ENCODE measurements around the gene TMIGD2.
"Not testable (repeated sequence)": the region's sequence is repeated elsewhere in the genome, so short reads cannot be mapped to it uniquely, and the experiment has no call there.

TMIGD2 gene, protein sequence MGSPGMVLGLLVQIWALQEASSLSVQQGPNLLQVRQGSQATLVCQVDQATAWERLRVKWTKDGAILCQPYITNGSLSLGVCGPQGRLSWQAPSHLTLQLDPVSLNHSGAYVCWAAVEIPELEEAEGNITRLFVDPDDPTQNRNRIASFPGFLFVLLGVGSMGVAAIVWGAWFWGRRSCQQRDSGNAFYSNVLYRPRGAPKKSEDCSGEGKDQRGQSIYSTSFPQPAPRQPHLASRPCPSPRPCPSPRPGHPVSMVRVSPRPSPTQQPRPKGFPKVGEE

DNA sequence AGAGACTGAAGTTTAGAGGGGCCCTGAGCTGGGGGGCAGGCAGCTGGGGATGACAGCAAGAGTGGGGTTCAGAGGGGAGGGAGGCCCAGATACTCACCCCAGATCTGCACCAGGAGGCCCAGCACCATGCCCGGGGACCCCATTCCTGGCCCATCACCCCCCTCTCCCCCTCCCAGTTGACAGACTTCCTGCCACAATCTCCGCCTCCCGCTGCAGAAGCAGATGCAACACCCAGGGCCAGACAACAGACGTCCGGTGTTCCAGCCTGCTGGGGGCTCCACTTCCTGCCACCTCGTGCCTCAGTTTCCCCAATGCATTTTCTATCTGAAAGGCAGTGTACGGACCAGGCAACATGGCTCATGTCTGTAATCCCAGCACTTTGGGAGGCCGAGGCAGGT lies at the start of gene TMIGD2:
TMIGD2 (minus strand) TSS at position 147 of the 398 bp plus-strand sequence; CDS start at position 143, 4 bp downstream.
- Mint-ChIP-seq H3K27me3 (no peaks in the 10 kb centered on the region), H3K27ac (peak within 1 kb of the TSS; percentile 74), H3K4me3 (peak within 1 kb of the TSS; percentile 72), H3K9me3 (no peaks in the 10 kb centered on the region), H3K36me3 (ENCODE audit: low read depth) (no peaks in the 10 kb centered on the region), H3K4me1 (ENCODE audit: low read depth) (peaks cover 30% of the 10 kb centered on the region)

DNA sequence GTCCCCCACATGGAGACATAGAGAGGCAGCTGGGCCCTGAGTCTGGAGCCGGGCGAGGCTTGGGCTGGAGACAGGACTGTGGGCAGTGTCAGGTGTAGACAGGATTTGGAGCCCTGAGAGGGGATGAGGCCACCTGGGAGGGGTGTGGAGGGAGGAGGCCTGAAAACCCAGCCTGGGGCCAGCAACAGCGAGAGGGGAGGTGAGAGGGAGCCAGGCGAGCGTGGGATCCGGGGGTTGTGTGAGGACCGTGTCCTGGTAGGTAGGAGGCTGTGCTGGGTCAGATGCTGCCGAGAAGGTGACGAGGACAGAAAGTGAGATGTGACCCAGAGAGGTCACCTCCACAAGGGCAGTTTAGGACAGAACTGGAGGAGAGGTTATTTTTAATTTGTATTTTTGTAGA lies 48.5 kb upstream of the TMIGD2 start:
- H3K27ac Mint-ChIP-seq, result no peak overlapping the region
- no peak overlapping the region for H3K4me3 Mint-ChIP-seq
- peaks cover 16% of the 10 kb centered on the region for H3K36me3 Mint-ChIP-seq (ENCODE audit: low read depth)
- H3K9me3 Mint-ChIP-seq, result no peaks in the 10 kb centered on the region
- H3K4me1 Mint-ChIP-seq (ENCODE audit: low read depth), result no peaks in the 10 kb centered on the region
- no peaks in the 10 kb centered on the region for H3K27me3 Mint-ChIP-seq

DNA sequence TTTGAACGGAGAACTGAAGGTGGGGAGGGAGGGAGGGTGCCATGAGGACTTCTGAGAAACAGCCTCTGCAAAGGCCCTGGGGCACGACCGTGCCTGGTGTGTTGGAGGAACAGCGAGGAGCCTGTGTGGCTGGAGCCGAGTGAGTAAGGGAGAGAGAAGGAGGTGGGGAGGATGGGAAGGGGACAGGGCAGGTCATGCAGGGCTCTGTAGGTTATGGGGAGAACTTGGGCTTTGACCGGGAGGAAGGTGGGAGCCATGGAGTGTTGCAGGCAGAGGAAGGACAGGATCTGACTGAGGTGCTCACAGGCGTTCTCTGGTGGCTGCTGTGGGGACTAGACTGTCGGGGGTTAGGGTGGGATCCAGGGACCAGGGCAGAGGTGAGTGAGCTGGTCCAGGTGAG lies 47.9 kb upstream of the TMIGD2 start:
- H3K27ac Mint-ChIP-seq, result no peak overlapping the region

DNA sequence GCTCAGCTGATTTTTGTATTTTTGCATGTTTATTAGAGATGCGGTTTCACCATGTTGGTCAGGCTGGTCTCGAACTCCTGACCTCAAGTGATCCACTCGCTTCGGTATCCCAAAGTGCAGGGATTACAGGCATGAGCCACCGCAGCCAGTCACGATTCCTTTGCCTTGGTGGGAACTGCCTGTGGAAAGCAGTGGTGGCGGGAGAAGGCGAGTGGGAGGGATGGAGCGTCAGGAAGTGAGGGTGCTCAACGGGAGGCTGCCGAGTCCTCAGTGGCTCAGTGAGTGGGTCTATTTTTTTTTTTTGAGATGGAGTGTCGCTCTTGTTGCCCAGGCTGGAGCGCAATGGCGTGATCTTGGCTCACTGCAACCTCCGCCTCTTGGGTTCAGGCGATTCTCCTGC lies 47.0 kb upstream of the TMIGD2 start:
- peaks cover 16% of the 10 kb centered on the region for H3K36me3 Mint-ChIP-seq (ENCODE audit: low read depth)
- H3K9me3 Mint-ChIP-seq; H3K4me3 Mint-ChIP-seq; H3K27ac Mint-ChIP-seq; H3K27me3 Mint-ChIP-seq; H3K4me1 Mint-ChIP-seq (ENCODE audit: low read depth): not testable (repeated sequence)

More for the DNA sequence above, 47.9 kb upstream of the TMIGD2 start:
- Mint-ChIP-seq H3K36me3 (ENCODE audit: low read depth) (peaks cover 16% of the 10 kb centered on the region), H3K27me3 (no peaks in the 10 kb centered on the region), H3K4me1 (ENCODE audit: low read depth) (peaks cover 3% of the 10 kb centered on the region), H3K4me3 (no peak overlapping the region), H3K9me3 (no peaks in the 10 kb centered on the region)

DNA sequence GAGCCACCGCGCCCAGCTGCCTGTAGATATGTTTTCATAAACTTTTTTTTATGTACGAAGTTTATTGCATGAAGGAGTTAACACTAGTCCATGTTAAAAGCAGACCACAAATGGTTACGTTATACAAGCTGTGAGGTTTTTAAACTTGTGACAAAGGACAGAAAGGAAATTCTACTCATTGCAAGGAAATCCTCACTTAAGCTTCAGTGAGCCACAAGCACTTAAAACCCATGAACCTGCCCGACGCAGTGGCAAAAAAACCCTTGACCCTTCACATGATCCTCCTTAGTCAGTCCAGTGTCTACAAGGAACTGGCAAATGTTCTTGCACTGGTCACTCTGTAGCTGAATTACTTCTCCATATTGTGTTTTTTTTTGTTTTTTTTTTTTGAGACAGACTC lies 45.3 kb upstream of the TMIGD2 start:
- Mint-ChIP-seq H3K9me3 (no peaks in the 10 kb centered on the region), H3K27ac (no peak overlapping the region), H3K4me3 (no peak overlapping the region), H3K27me3 (no peaks in the 10 kb centered on the region), H3K36me3 (ENCODE audit: low read depth) (peaks cover 16% of the 10 kb centered on the region), H3K4me1 (ENCODE audit: low read depth) (peaks cover 16% of the 10 kb centered on the region)

DNA sequence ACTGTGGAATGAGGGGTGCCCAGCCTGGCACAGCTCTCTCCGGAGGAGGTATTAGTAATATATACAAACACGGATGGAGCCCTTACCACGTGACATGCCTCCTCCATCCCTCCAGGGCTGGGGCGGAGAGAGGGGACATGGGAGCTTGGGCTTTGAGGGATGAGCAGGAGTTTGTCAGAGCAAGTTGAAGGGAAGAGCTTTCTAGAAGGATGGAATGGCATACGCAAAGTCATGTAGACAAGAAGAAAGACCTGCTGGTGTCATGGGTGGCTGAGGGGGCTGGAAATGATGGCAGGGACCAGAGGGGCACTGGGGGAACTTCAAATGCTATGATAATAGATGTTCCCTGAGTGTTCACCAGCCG lies 43.8 kb upstream of the TMIGD2 start:
- no peak overlapping the region for H3K4me3 Mint-ChIP-seq
- peaks cover 19% of the 10 kb centered on the region for H3K4me1 Mint-ChIP-seq (ENCODE audit: low read depth)
- H3K9me3 Mint-ChIP-seq, result no peaks in the 10 kb centered on the region
- no peak overlapping the region for H3K27ac Mint-ChIP-seq
- H3K36me3 Mint-ChIP-seq (ENCODE audit: low read depth), result peaks cover 16% of the 10 kb centered on the region
- no peaks in the 10 kb centered on the region for H3K27me3 Mint-ChIP-seq

DNA sequence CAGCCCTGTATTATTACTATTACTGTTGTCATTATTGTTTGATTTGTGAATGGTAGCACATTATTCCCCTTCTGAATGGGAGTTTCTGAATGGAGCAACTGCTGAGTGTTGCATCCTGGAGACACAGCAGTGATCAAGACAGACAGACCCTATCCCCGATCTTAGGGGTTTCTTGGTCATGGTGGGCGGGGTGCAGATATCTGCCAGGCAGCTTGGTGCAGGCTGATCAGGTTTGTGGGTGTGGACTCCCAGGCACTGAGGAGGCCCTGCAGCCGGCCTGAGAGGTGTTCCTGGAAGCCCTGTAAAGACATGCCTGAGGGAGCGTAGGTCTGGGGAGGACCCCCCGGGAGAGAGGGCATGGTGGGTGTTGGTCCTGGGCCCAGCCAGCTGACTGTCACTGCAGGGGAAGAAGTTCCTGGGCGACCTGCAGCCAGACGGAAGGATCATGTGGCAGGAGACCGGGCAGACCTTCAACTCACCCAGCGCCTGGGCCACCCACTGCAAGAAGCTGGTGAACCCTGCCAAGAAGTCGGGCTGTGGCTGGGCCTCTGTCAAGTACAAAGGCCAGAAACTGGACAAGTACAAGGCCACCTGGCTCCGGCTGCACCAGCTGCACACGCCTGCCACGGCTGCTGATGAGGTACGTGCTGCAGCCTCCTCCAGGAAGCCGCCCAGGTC lies 43.3 kb upstream of the TMIGD2 start:
- Mint-ChIP-seq H3K9me3 (no peaks in the 10 kb centered on the region), H3K27ac (no peak overlapping the region), H3K36me3 (ENCODE audit: low read depth) (peaks cover 16% of the 10 kb centered on the region), H3K27me3 (no peaks in the 10 kb centered on the region), H3K4me1 (ENCODE audit: low read depth) (peaks cover 19% of the 10 kb centered on the region), H3K4me3 (peak overlapping the region; percentile 33)

DNA sequence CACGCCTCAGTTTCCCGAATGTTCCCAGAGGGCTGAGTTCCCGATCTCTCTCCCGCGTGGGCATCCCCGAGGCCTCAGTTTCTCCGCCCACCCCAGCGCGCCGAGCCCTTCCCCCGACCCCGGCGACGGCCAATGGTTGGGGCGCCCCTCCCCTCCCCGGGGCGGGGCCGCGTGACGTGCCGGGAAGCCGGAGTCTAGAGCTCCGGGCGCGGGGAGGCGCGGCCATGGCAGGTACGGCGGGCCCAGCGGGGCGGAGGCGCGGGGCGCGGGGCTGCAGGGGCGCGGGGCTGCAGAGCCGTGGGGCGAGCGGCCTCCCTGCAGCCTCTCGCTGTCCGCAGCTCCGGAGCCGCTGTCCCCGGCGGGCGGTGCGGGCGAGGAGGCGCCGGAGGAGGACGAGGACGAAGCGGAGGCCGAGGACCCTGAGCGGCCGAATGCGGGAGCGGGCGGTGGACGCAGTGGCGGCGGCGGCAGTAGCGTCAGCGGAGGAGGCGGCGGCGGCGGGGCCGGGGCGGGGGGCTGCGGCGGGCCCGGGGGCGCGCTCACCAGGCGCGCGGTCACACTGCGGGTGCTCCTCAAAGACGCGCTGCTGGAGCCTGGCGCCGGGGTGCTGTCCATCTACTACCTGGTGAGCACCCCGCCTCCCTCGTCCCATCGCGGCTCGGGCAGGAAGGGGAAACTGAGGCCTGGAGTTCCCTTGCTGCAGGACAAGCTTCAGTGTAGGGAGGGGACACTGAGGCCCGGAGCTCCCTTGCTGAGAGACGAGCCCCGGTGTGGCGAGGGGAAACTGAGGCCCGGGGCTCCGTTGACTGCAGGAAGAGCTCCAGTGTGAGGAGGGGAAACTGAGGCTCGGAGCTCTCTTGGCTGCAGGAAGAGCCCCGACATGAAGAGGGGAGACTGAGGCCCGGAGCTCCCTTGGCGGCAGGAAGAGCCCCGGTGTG lies 41.5 kb upstream of the TMIGD2 start, which contains the start of gene MPND:
MPND (plus strand) TSS at position 193 of the 938 bp plus-strand sequence; CDS start at position 225, 32 bp downstream.
- Mint-ChIP-seq H3K27me3 (no peaks in the 10 kb centered on the region), H3K9me3 (no peaks in the 10 kb centered on the region), H3K27ac (peak within 1 kb of the TSS; percentile 98), H3K4me3 (peak within 1 kb of the TSS; percentile 91), H3K36me3 (ENCODE audit: low read depth) (peaks cover 16% of the 10 kb centered on the region), H3K4me1 (ENCODE audit: low read depth) (peaks cover 27% of the 10 kb centered on the region)

DNA sequence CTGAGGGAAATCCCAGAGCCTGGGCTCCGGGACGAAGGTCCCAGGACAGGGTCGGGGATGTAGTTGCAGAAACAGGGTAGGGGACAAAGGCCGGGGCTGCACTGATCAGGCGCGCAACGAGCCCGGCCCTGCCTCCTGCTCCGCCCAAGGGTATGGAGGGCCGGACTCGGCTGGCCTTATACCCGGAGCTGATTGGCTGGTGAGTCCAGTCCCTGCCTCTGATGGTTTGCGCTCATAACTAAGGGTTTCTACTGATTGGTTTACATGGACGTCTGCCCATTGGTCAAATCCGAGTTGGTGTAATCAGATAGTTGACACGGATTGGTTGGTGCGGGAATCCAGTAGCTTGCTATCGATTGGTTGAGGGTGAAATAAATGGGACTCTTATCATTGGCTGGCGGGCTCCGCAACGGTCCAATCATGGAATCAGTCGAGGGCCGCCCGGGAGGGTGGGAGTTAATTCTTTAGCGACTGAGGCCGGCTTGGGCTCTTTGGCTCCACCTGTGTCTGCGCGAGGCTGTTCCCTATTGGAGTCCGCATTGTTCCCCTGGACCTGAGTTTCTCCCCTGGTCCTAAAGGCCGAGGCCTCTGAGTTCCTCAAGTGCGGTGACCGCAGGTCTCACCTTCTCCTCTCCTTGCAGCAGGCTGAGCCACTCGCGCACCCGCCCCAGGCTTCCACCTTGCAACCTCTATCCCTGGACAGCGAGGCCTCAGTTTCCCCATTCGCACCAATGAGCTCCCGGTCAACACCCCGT lies 40.6 kb upstream of the TMIGD2 start:
- no peaks in the 10 kb centered on the region for H3K27me3 Mint-ChIP-seq
- H3K27ac Mint-ChIP-seq, result peak overlapping the region; percentile 98
- H3K4me3 Mint-ChIP-seq, result peak overlapping the region; percentile 91
- peaks cover 11% of the 10 kb centered on the region for H3K36me3 Mint-ChIP-seq (ENCODE audit: low read depth)
- H3K4me1 Mint-ChIP-seq (ENCODE audit: low read depth), result peaks cover 36% of the 10 kb centered on the region
- no peaks in the 10 kb centered on the region for H3K9me3 Mint-ChIP-seq

DNA sequence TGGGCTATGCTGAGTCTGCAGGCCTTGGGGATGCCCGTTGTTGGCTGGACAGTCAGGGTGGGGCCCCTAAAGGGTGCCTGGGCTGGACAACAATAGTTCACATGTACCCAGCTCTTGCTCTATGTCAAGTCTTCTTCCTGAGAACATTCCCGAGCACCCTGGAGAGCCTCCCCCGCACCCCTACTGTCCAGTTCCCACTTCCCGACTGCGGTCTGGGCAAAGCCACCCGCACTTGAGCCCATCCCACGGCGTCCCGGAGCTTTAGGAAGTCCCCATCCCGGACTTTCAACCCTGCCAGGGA lies 40.1 kb upstream of the TMIGD2 start:
- Mint-ChIP-seq H3K27ac (peak overlapping the region; percentile 98), H3K4me3 (peak overlapping the region; percentile 91)

DNA sequence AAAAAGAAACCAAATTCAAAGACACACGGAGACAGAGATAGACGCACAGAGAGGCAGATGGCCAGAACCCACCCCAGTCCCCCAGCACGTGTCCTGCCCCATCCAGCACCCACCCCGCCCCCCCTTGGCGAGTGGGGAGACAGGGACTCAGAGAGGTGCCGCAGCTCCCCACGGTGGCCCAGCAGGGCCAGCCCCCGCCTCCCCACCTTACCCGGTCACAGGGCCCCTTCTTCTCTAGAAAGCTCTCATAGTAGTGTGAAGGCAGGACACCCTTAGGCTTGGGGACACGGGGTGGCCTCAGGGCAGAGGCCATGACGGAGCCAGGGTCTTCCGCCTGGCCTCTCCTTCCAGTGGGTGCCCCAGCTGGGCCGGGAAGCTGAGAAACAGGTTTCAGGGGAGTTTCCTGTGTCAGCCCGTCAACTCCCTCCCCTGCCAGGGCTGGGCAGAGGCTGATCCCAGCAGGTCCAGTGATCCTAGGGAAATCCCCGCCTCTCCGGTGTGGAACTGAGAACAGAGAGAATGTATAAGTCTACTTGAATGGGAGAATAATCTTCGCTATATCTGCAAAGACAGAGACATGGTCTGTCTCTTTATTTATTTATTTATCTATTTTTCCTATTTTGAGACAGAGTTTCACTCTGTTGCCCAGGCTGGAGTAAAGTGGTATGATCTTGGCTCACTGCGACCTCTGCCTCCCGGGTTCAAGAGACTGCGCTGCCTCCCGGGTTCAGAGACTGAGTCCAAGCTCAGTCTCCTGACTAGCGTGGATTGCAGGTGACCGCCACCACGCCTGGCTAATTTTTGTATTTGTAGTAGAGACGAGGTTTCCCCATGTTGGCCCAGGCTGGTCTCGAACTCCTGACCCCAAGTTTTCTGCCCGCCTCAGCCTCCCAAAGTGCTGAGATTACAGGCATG lies 36.5 kb upstream of the TMIGD2 start, which contains the start of gene STAP2:
STAP2 (minus strand) TSS at position 387 of the 915 bp plus-strand sequence; CDS start at position 313, 74 bp downstream.
- Mint-ChIP-seq H3K27me3 (no peaks in the 10 kb centered on the region), H3K4me3 (peak within 1 kb of the TSS; percentile 85), H3K9me3 (peaks cover 7% of the 10 kb centered on the region), H3K36me3 (ENCODE audit: low read depth) (peaks cover 14% of the 10 kb centered on the region), H3K4me1 (ENCODE audit: low read depth) (peaks cover 29% of the 10 kb centered on the region), H3K27ac (peak within 1 kb of the TSS; percentile 96)

More for the DNA sequence above, 40.1 kb upstream of the TMIGD2 start:
- peaks cover 6% of the 10 kb centered on the region for H3K36me3 Mint-ChIP-seq (ENCODE audit: low read depth)
- no peaks in the 10 kb centered on the region for H3K27me3 Mint-ChIP-seq
- H3K9me3 Mint-ChIP-seq, result no peaks in the 10 kb centered on the region
- peaks cover 38% of the 10 kb centered on the region for H3K4me1 Mint-ChIP-seq (ENCODE audit: low read depth)

DNA sequence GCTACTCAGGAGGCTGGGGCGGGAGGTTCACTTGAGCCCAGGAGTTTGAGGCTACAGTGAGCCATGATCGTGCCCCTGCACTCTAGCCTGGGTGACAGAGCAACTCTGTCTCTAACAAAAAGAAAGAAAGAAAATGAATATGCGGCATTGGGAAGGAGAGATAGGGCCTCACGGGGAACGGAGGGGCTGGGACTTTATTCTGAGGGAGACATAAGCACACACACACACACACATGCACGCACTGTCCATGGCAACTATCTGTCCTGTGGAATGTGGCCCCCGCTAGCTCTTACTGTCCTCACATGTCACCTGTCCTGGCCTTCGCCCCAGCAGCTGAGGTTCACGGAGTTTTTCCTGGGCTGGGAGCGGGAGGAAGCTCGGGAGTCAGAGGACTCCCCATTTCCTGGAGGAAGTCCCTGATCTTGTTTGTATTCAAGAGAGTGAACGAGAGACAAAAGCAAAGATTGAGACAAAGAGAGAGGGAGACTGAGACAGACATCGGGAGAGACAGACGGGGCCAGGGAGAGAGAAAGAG lies 35.8 kb upstream of the TMIGD2 start:
- peaks cover 14% of the 10 kb centered on the region for H3K36me3 Mint-ChIP-seq (ENCODE audit: low read depth)
- no peaks in the 10 kb centered on the region for H3K27me3 Mint-ChIP-seq
- peak overlapping the region; percentile 96 for H3K27ac Mint-ChIP-seq
- H3K4me3 Mint-ChIP-seq, result peak overlapping the region; percentile 85
- peaks cover 26% of the 10 kb centered on the region for H3K4me1 Mint-ChIP-seq (ENCODE audit: low read depth)
- peaks cover 7% of the 10 kb centered on the region for H3K9me3 Mint-ChIP-seq

DNA sequence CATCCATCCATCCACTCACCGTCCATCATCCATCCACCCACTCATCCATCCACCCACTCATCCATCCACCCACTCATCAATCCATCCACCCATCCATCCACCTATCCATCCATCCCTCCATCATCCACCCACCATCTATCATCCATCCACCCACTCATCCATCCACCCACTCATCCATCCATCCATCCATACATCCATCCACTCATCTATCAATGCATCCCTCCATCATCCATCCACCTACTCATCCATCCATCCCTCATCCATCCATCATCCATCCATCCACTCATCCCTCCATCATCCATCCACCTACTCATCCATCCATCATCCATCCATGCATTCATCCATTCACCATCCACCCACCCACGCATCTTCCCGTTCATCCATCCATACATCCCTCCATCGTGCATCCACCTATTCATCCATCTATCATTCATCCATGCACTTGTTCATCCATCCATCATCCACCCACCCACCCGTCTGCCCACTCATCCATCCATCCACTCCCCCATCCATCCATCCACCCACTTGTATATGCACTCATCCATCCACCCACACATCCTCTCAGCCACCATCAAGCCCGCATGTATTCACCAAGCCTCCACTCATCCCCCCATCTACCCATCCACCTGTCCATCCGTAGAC lies 32.9 kb upstream of the TMIGD2 start:
- Mint-ChIP-seq H3K4me1 (ENCODE audit: low read depth) (peaks cover 18% of the 10 kb centered on the region), H3K4me3 (no peak overlapping the region), H3K27me3 (no peaks in the 10 kb centered on the region), H3K9me3 (peaks cover 7% of the 10 kb centered on the region), H3K36me3 (ENCODE audit: low read depth) (peaks cover 14% of the 10 kb centered on the region), H3K27ac (peak overlapping the region; percentile 42)

All from stimulated activated naive CD8-positive, alpha-beta T cell treated with anti-CD3 and anti-CD28 coated beads, Interleukin-15, Interleukin-2, amounts not matched to agents 100 ng/mL and 50 ng/mL, for 24 hours (primary cell).